ENCODE results near the gene TNFRSF19. TPM values are rescaled to one million over a fixed set of nuclear protein-coding genes. Genes with fewer than 3 reads are reported as not detected.

The TNFRSF19 gene
- total and polyA plus RNA-seq, 2 of the 4 experiments (the other 2 are of a cell fraction) = 18.6 to 26.3 TPM

DNA sequence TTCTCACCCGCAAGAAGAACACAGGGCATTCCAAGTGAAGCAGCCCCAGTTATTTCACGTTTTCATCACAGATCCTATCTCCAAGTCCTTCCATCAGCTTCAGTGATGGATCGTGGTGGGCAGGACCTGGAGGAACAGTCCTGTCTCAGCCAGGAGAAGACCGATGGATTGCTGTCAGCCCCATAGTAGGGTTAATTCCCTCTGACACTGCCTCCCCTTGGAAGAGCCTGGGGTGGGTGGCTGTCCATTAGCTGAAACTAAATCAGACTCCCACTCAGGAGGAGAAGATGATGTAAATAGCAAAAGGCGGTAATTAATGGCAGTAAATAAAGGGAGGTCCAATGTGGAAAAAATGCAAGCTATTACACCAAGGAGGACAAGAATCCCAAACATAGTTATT, 131.0 kb downstream of the TNFRSF19 start:
- Histone ChIP-seq H2AK9ac (replicated peaks; ENCODE audit: low read depth, low read length, poor library complexity) (no peak overlapping the region), H3K79me1 (ENCODE audit: low read depth in 1 of 2, low read length in 2 of 2) (no peaks in the 10 kb centered on the region; a peak in 1 of 4 replicates), H3K27ac (ENCODE audit: insufficient read depth, low read length) (peak overlapping the region; percentile 87), H2AK5ac (ENCODE audit: low read depth, low read length) (no peak overlapping the region; the same call in 1 of the 2 replicates), H3K36me3 (ENCODE audit: control insufficient read depth, insufficient read depth, low read length) (no peaks in the 10 kb centered on the region), H3K27me3 (ENCODE audit: control insufficient read depth, insufficient read depth, low read length) (no peaks in the 10 kb centered on the region), H3K4ac (ENCODE audit: low read depth, low read length) (peak overlapping the region; percentile 12), H3K23ac (ENCODE audit: low read depth, low read length) (no peak overlapping the region), H2BK15ac (ENCODE audit: low read depth, low read length) (0 out of 3 replicates have a peak overlapping the region, but pooled peaks have one; percentile 27), H2BK5ac (ENCODE audit: low read depth, low read length, poor library complexity, severe bottlenecking) (peak overlapping the region; percentile 86), H4K8ac (ENCODE audit: low read depth in 2 of 2, low read length in 2 of 2) (no peak overlapping the region), H3K9me1 (ENCODE audit: insufficient read depth, low read length) (peaks cover 9% of the 10 kb centered on the region), H3K14ac (replicated peaks; ENCODE audit: low read depth, low read length) (no peak overlapping the region), H4K20me1 (ENCODE audit: insufficient read depth, low read length) (no peaks in the 10 kb centered on the region), H3K4me2 (ENCODE audit: low read depth, low read length) (peak overlapping the region; percentile 44; the same call in 1 of the 2 replicates), H2BK120ac (ENCODE audit: low read depth, low read length) (peak overlapping the region; percentile 24; the same call in 1 of the 2 replicates), H2AFZ (replicated peaks; ENCODE audit: low read length, poor library complexity) (no peak overlapping the region), H4K5ac (ENCODE audit: low read depth, low read length) (peak overlapping the region; percentile 96), H3K4me3 (ENCODE audit: insufficient read depth, low read depth, low read length) (no peak overlapping the region), H3K9me3 (ENCODE audit: control insufficient read depth, insufficient read depth, low read length) (no peaks in the 10 kb centered on the region), H3K9ac (ENCODE audit: low read depth, low read length) (no peak overlapping the region), H3K18ac (ENCODE audit: low read depth, low read length) (peak overlapping the region; percentile 67), H2BK20ac (ENCODE audit: low read depth, low read length) (peak overlapping the region; percentile 36; the same call in 1 of the 2 replicates), H3K56ac (ENCODE audit: extremely low read depth, insufficient read depth, low read length) (no peak overlapping the region), H3K4me1 (ENCODE audit: control insufficient read depth, insufficient read depth, low read length) (peaks cover 23% of the 10 kb centered on the region), H4K91ac (ENCODE audit: insufficient read depth, low read depth, low read length) (peak overlapping the region; percentile 38)
- dilution Hi-C loops (cut with HindIII; ENCODE audit: low sequenced_read_pairs, unreplicated experiment) = no loop called here
- WGBS, 2 experiments (ENCODE audit: extremely low coverage in 2 of 2, insufficient read length in 1 of 2) = no CpG with 5 or more reads among the region's 5 CpGs
- intact Hi-C loops (cut with micrococcal nuclease) = no loop called here
- ATAC-seq (ENCODE audit: low read depth) (no peak), DNase-seq (no peak)
- ChIA-PET CTCF (interaction anchor here (0.7 to 0.9 kb wide), 2 partner anchors 17 to 122 kb away, joined by 3 read pairs; no protein-coding TSS in a partner anchor), POLR2A (ENCODE audit: unreplicated experiment) (interaction anchor here (0.9 kb wide), 1 partner anchor 167 kb away, joined by 4 read pairs; no protein-coding TSS in a partner anchor)
- no peak for TF ChIP-seq NFE2L2 (IDR thresholded peaks at IDR 0.05; ENCODE audit: low read depth, low read length)
- TF ChIP-seq RFX5 (IDR thresholded peaks at IDR 0.05; ENCODE audit: low read depth, low read length) = no peak
- no TSS peak for BruUV-seq (replicated peaks)
- in situ Hi-C loops (cut with MboI; ENCODE audit: low sequenced_read_pairs) = no loop called here

Measured in IMR-90 (cell line).